ENCODE data around the gene OTUD3.

OTUD3 gene

DNA sequence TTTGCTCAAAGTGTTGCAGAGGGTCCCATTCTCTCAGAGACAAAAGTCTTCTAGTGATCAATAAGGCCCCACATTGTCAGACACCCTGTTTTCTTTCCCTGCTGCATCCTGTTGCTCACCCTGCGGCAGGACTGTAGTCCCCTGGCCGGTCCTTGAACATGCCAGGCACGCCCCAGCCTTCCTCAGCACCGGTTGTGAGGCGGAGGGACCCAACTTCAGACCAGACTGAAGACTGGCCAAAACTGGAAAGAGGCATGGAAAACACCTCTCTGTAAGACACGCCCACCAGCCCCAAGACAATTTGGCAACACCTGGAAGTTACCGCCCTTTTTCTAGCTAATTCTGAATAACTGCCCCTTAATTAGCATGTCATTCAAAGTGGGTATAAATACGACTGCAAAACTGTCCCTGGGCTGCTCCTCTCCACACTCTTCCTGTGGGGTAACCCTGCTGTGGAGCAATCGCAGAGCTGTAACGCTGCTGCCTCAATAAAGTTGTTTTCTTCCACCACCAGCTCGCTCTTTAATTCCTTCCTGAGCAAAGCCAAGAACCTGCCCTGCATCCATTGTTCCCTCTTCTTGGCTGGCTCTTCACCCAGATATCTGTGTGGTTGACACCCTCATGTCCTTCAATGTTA is 73.5 kb downstream of the OTUD3 start:
- DNase-seq: no peak

DNA sequence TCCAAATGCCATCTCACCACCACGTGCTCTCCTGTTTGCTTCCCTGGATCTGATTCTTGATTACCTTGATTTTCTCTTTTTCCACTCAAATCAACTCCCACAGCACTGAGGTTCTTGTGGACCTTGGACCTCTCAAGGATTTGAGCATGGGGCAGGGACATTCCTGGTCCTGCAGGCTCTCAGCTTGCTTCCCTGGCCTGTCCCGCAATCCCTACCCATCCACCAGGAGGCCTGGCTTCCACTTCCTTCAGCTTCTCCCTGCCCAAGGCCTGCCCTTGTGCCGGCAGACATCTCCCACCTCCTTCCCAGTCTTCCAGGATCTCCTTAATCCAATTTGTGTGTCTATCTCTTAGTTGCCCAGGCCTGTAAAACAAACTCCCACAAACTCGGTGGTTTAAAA is 75.6 kb downstream of the OTUD3 start:
- DNase-seq: no peak

DNA sequence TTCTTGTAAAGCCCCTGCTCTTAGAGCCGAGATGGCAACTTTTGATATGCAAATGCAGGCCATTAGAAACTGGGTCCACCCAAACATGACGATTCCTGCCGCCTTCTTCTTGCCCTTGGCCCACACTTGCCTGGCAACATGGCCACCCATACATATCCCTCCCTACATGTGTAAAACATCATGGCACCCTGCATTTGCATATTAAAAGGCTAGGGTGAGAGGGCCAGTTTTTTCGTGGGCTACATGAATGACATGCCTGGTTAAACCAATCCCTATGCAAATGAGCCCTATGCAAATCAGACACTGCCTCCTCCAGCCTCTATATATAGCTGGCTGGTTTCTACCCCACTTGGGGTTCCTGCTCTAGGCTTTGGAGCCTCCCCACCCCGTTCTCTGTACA is 78.4 kb downstream of the OTUD3 start:
- DNase-seq: no peak

All from suppressor macrophage (primary cell).